WTC11 (cell line): ENCODE measurements around the gene PRRG1. TPM values are rescaled to one million over a fixed set of nuclear protein-coding genes. Genes with fewer than 3 reads are reported as not detected.

Experiments
- ATAC-seq: fragments of 200-7000 bp; cut with Tn5 transposase; 2 replicates; pipeline ENCODE4 v1.10.0; 2021; ENCODE audit warnings: mild to moderate bottlenecking, moderate library complexity
- CTCF ChIA-PET: fragments of 300-600 bp; sonication (Branson Sonifier 250); formaldehyde crosslinking; loops from one replicate; lab custom pipeline; 2021; ENCODE audit warnings: antibody characterized with exemption; lab: Charles Lee
- POLR2A ChIA-PET: fragments of 350-600 bp; sonication (Branson Sonifier 250); formaldehyde crosslinking; loops from one replicate; lab custom pipeline; 2021; ENCODE audit warnings: antibody characterized with exemption; lab: Charles Lee
- DNase-seq: peaks from one replicate; pipeline ENCODE4 v3.0.0; 2021; ENCODE audit warnings: low spot score
- H3K27ac Mint-ChIP-seq: 2 replicates; pipeline ENCODE4 v1.8.0; 2021; ENCODE audit warnings: mixed read lengths
- H3K27me3 Mint-ChIP-seq: 2 replicates; pipeline ENCODE4 v1.8.0; 2021; ENCODE audit warnings: low read depth, mild to moderate bottlenecking, moderate library complexity, mixed read lengths
- H3K36me3 Mint-ChIP-seq: 2 replicates; pipeline ENCODE4 v1.8.0; 2021; ENCODE audit warnings: mixed read lengths
- H3K4me1 Mint-ChIP-seq: 2 replicates; pipeline ENCODE4 v1.8.0; 2022; ENCODE audit warnings: mixed read lengths
- H3K4me3 Mint-ChIP-seq: 2 replicates; pipeline ENCODE4 v1.8.0; 2021; ENCODE audit warnings: mild to moderate bottlenecking, moderate library complexity, mixed read lengths
- H3K9me3 Mint-ChIP-seq: 2 replicates; pipeline ENCODE4 v1.8.0; 2021; ENCODE audit warnings: mixed read lengths
- ATF6 ChIP-seq: sonication (generic); formaldehyde crosslinking; IDR thresholded peaks from 2 replicates; pipeline ENCODE4 v1.8.1; 2023; ENCODE audit warnings: mild to moderate bottlenecking, missing genetic modification reagents
- E2F4 ChIP-seq: sonication (generic); formaldehyde crosslinking; IDR thresholded peaks from 2 replicates; pipeline ENCODE4 v1.8.1; 2022; ENCODE audit warnings: low read depth, mild to moderate bottlenecking, moderate library complexity, missing genetic modification reagents, borderline replicate concordance
- ELF4 ChIP-seq: sonication (generic); formaldehyde crosslinking; IDR thresholded peaks from 2 replicates; pipeline ENCODE4 v1.8.1; 2022; ENCODE audit warnings: low read depth, mild to moderate bottlenecking, moderate library complexity, missing genetic modification reagents
- ESRRA ChIP-seq: sonication (generic); formaldehyde crosslinking; IDR thresholded peaks from 2 replicates; pipeline ENCODE4 v1.8.1; 2022; ENCODE audit warnings: mild to moderate bottlenecking, missing genetic modification reagents, borderline replicate concordance
- ETV6 ChIP-seq: sonication (generic); formaldehyde crosslinking; IDR thresholded peaks from 2 replicates; pipeline ENCODE4 v1.8.1; 2022; ENCODE audit warnings: mild to moderate bottlenecking, missing genetic modification reagents
- FOXK1 ChIP-seq: sonication (generic); formaldehyde crosslinking; IDR thresholded peaks from 2 replicates; pipeline ENCODE4 v1.8.0; 2022; ENCODE audit warnings: mild to moderate bottlenecking, moderate library complexity, missing genetic modification reagents
- FOXP1 ChIP-seq: sonication (generic); formaldehyde crosslinking; IDR thresholded peaks from 2 replicates; pipeline ENCODE4 v1.8.0; 2022; ENCODE audit warnings: missing genetic modification reagents, mild to moderate bottlenecking, moderate library complexity, borderline replicate concordance
- IRF2 ChIP-seq: sonication (generic); formaldehyde crosslinking; IDR thresholded peaks from 2 replicates; pipeline ENCODE4 v1.8.0; 2022; ENCODE audit warnings: low read depth, missing genetic modification reagents, borderline replicate concordance
- JUN ChIP-seq: sonication (generic); formaldehyde crosslinking; IDR thresholded peaks from 2 replicates; pipeline ENCODE4 v1.8.0; 2023; ENCODE audit warnings: mild to moderate bottlenecking, missing genetic modification reagents
- MLX ChIP-seq: sonication (generic); formaldehyde crosslinking; IDR thresholded peaks from 2 replicates; pipeline ENCODE4 v1.8.1; 2023; ENCODE audit warnings: mild to moderate bottlenecking, missing genetic modification reagents, moderate library complexity
- MYBL2 ChIP-seq: sonication (generic); formaldehyde crosslinking; IDR thresholded peaks from 2 replicates; pipeline ENCODE4 v1.8.1; 2023; ENCODE audit warnings: mild to moderate bottlenecking, moderate library complexity, missing genetic modification reagents
- RELA ChIP-seq: sonication (generic); formaldehyde crosslinking; IDR thresholded peaks from 2 replicates; pipeline ENCODE4 v1.8.1; 2022; ENCODE audit warnings: missing genetic modification reagents, mild to moderate bottlenecking, borderline replicate concordance
- SMAD4 ChIP-seq: sonication (generic); formaldehyde crosslinking; IDR thresholded peaks from 2 replicates; pipeline ENCODE4 v1.8.0; 2022; ENCODE audit warnings: mild to moderate bottlenecking, missing genetic modification reagents
- SOX15 ChIP-seq: fragments of 250-450 bp; sonication (Bioruptor Pico); IDR thresholded peaks from 2 replicates; pipeline ENCODE4 v1.9.0; 2021; ENCODE audit warnings: mild to moderate bottlenecking
- TEAD4 ChIP-seq: sonication (generic); formaldehyde crosslinking; IDR thresholded peaks from 2 replicates; pipeline ENCODE4 v1.8.0; 2022; ENCODE audit warnings: mild to moderate bottlenecking, missing genetic modification reagents
- TP53 ChIP-seq: sonication (generic); formaldehyde crosslinking; IDR thresholded peaks from 2 replicates; pipeline ENCODE4 v1.8.1; 2023; ENCODE audit warnings: mild to moderate bottlenecking, missing genetic modification reagents
- ZBTB21 ChIP-seq: sonication (generic); formaldehyde crosslinking; IDR thresholded peaks from 2 replicates; pipeline ENCODE4 v1.8.1; 2023; ENCODE audit warnings: mild to moderate bottlenecking, missing genetic modification reagents, borderline replicate concordance
- ZBTB43 ChIP-seq: sonication (generic); formaldehyde crosslinking; IDR thresholded peaks from 2 replicates; pipeline ENCODE4 v1.8.1; 2023; ENCODE audit warnings: mild to moderate bottlenecking, missing genetic modification reagents
- ZNF219 ChIP-seq: sonication (generic); formaldehyde crosslinking; IDR thresholded peaks from 2 replicates; pipeline ENCODE4 v1.8.0; 2023; ENCODE audit warnings: missing genetic modification reagents, mild to moderate bottlenecking, borderline replicate concordance
- ZNF423 ChIP-seq: fragments of 250-450 bp; sonication (Bioruptor Pico); IDR thresholded peaks from 2 replicates; pipeline ENCODE4 v2.1.2; 2022; ENCODE audit warnings: mild to moderate bottlenecking, moderate library complexity
- total RNA-seq: library from RNA; stranded (reverse); gene quantifications from 3 replicates; pipeline ENCODE4 v1.2.3, GENCODE V29; 2021
- TF ChIP-seq, protein P1 (sequence below): fragments of 250-450 bp; sonication (Bioruptor Pico); IDR thresholded peaks from 2 replicates; pipeline ENCODE4 v1.9.0; 2021; ENCODE audit warnings: mild to moderate bottlenecking
- TF ChIP-seq, protein P2 (sequence below): sonication (generic); formaldehyde crosslinking; IDR thresholded peaks from 2 replicates; pipeline ENCODE4 v1.8.1; 2022; ENCODE audit warnings: low read depth, missing genetic modification reagents, borderline replicate concordance

PRRG1 gene
- total RNA-seq, 1 experiment from 2014 or later: 8.1 TPM

DNA sequence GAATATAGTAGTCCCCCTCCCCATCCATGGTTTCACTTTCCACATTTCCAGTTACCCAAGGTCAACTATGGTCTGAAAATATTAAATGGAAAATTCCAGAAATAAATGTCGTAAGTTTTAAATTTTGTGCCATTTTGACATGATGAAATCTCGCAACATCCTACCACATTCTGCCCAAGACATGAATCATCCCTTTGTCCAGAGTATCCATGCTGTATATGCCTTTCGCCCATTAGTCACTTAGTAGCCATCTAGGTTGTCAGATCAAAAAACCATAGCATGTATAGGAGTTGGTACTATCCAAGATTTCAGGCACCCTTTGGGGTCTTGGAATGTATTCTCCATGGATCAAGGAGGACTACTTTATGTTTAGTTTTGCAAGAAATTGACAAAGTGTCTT is 8.3 kb downstream of the PRRG1 start:
- ATAC-seq (no peak), DNase-seq (no peak)
- Mint-ChIP-seq H3K4me1 (peaks cover 13% of the 10 kb centered on the region), H3K9me3 (peaks cover 14% of the 10 kb centered on the region), H3K27me3 (no peaks in the 10 kb centered on the region), H3K36me3 (peaks cover 9% of the 10 kb centered on the region), H3K4me3 (no peak overlapping the region), H3K27ac (no peak overlapping the region)
- TF ChIP-seq ELF4 (CRISPR knock-in tag) (no peak), ESRRA (CRISPR knock-in tag) (no peak), SOX15 (CRISPR knock-in tag) (no peak), ZNF423 (CRISPR knock-in tag) (no peak), RELA (CRISPR knock-in tag) (no peak), MYBL2 (CRISPR knock-in tag) (no peak), ATF6 (CRISPR knock-in tag) (no peak), FOXP1 (CRISPR knock-in tag) (no peak), ZBTB43 (CRISPR knock-in tag) (no peak), ZBTB21 (CRISPR knock-in tag) (no peak), SMAD4 (CRISPR knock-in tag) (no peak), ZNF219 (CRISPR knock-in tag) (no peak), ETV6 (no peak)
- TF ChIP-seq, protein P1, sequence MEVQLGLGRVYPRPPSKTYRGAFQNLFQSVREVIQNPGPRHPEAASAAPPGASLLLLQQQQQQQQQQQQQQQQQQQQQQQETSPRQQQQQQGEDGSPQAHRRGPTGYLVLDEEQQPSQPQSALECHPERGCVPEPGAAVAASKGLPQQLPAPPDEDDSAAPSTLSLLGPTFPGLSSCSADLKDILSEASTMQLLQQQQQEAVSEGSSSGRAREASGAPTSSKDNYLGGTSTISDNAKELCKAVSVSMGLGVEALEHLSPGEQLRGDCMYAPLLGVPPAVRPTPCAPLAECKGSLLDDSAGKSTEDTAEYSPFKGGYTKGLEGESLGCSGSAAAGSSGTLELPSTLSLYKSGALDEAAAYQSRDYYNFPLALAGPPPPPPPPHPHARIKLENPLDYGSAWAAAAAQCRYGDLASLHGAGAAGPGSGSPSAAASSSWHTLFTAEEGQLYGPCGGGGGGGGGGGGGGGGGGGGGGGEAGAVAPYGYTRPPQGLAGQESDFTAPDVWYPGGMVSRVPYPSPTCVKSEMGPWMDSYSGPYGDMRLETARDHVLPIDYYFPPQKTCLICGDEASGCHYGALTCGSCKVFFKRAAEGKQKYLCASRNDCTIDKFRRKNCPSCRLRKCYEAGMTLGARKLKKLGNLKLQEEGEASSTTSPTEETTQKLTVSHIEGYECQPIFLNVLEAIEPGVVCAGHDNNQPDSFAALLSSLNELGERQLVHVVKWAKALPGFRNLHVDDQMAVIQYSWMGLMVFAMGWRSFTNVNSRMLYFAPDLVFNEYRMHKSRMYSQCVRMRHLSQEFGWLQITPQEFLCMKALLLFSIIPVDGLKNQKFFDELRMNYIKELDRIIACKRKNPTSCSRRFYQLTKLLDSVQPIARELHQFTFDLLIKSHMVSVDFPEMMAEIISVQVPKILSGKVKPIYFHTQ: no peak
- TF ChIP-seq, protein P2, sequence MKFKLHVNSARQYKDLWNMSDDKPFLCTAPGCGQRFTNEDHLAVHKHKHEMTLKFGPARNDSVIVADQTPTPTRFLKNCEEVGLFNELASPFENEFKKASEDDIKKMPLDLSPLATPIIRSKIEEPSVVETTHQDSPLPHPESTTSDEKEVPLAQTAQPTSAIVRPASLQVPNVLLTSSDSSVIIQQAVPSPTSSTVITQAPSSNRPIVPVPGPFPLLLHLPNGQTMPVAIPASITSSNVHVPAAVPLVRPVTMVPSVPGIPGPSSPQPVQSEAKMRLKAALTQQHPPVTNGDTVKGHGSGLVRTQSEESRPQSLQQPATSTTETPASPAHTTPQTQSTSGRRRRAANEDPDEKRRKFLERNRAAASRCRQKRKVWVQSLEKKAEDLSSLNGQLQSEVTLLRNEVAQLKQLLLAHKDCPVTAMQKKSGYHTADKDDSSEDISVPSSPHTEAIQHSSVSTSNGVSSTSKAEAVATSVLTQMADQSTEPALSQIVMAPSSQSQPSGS (CRISPR knock-in tag): no peak
- ChIA-PET CTCF (no interaction called here), POLR2A (no interaction called here)

DNA sequence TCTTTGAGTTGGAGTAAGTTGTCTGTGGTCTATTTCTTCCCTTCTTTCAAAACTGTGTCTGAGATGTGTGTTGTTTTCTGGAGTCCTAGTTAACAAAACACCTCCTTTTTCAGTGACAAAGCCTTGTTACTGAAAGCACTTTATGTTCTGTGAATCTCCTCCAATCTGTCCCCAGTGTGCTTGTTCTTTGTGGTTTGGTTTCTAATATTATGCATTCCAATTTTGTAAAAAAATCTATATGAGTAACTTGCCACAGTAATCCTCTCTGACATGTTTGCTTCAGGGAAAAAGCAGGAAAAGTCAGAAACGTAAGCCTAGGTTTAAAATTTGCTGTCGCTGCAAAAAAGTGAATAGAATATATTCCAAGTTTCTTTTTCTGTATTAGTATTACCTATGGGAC is 12.4 kb downstream of the PRRG1 start:
- Mint-ChIP-seq H3K27ac (no peak overlapping the region), H3K4me1 (peaks cover 11% of the 10 kb centered on the region), H3K27me3 (no peaks in the 10 kb centered on the region), H3K36me3 (peaks cover 13% of the 10 kb centered on the region), H3K4me3 (no peak overlapping the region), H3K9me3 (peaks cover 19% of the 10 kb centered on the region)
- ChIA-PET POLR2A (no interaction called here), CTCF (no interaction called here)
- ATAC-seq (no peak), DNase-seq (no peak)
- TF ChIP-seq, protein P1: no peak
- TF ChIP-seq TP53 (CRISPR knock-in tag): no peak
- no peak for TF ChIP-seq TEAD4 (CRISPR knock-in tag)
- TF ChIP-seq JUN: no peak
- no peak for TF ChIP-seq E2F4
- no peak for TF ChIP-seq ATF6 (CRISPR knock-in tag)
- TF ChIP-seq FOXK1 (CRISPR knock-in tag): no peak
- TF ChIP-seq IRF2: no peak
- no peak for TF ChIP-seq MLX (CRISPR knock-in tag)
